ACHN (cell line): ENCODE results near the gene RAB1B.
"Not testable (repeated sequence)": the region's sequence is repeated elsewhere in the genome, so short reads cannot be mapped to it uniquely, and the experiment has no call there.

Source experiments
- DNase-seq: peaks from one replicate; pipeline ENCODE4 v3.0.0-alpha.2; 2015
- in situ Hi-C: cut with HindIII; loops from 2 replicates; pipeline ENCODE4 v1.10.0; 2017; ENCODE audit warnings: low sequenced_read_pairs, low pct_ligation_motif_present, low pct_unique_long_range_greater_than_20kb

Gene RAB1B

DNA sequence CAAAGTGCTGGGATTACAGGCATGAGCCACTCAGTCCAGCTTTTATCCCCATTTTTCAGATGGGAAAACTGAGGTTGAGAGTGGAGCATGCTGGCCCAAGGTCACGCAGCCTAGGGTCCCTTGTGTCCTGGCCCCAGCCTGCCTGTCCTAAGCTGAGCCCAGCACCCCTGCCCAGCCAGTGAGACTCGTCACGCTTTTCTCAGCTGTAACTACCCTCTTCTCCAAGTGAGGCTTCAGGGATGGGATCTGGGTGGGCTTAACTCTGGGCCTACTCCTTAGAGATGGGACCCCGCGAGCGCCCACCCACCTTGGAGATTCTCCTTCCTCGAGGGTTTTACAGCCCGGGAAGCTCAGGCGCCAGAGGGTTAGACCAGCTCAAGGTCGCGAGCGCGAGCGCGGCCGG lies 22.9 kb downstream of the RAB1B start:
- no peak for DNase-seq
- in situ Hi-C loops, result no loop called here

DNA sequence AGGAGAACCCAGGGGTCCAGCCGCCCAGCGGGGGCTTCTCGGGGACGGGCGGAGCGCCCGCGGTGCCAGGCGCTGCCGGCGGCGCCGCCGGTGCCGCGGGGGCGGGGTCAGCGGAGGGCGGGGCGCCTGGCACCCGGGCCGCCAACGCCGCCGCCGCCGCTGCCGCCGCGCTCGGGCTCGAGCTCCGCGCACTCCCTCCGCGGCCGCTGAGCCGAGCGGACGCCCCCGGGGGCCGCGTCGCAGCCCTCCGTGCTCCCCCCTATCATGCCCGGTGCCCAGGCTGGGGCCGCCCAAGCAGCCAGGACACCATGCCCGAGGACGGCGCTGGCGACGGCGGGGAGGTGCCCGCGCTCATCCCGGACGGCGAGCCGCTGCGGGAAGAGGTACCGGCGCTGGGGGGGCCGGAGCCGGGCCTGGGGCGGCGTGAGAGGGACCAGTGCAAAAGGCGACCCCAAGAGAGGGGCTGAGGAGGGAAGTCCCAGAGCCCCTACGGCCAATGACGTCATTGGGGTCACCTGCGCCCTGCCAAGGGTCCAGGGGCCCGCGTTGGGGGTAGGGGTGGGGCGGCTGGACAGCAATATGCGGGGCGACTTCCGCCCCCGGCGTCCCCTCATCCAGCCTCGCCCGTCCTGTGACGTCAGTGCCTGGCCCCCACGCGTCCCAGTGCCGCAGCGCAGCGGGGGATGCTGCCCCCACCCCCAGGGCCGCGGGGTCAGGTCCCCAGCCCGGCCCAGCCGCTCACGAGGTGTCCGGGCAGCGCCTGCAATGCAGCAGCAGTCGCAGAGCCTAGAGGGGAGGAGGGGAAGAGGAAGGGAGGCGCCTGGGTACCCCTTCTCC lies 23.5 kb downstream of the RAB1B start, which contains the start of gene TMEM151A:
Gene TMEM151A (plus strand): TSS at position 189 of the 837 bp plus-strand sequence. CDS start 120 bp downstream, at position 309.
- DNase-seq, result no peak

DNA sequence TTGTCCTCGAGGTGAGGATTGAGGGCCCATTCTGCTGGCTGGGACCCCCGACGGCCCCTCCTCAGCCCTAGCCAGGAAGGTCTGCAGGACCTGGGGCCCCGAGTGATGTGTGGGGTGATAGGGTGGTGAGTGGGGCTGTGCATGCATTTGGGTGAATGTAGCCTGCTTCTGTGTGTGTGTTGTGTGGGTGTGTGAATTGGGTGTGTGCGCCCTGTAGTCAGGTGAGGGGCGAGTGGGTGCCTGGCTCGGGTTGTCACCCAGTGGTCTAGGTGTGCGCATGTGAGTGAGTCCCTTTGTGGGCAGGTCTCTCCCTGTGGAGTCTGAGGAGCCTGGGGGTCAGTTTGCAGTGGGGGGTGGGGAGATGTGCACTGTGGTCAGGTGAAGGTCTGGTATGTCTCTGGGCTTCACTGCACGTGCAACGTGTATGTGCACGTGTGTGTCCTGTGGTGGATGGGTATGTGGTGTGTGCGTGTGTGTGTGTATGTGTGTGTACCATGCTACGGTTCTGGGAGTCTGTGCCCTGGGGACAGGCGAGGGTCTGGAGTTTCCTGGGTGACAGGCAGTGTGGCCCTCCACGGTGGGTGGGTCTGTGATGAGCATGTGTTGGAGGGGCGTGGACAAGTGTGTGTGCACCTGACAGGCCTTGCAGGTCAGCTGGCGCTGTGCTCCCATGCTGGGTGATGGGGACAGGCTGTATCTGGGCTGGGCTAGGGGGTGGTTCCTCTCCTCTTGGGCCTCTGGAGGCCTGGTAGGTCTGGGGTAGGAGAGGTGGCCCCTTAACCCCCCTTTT lies 24.3 kb downstream of the RAB1B start:
- no peak for DNase-seq
- in situ Hi-C loops, result no loop called here

More for the DNA sequence above, 23.5 kb downstream of the RAB1B start, which contains the start of gene TMEM151A:
- in situ Hi-C loops, result no loop called here

DNA sequence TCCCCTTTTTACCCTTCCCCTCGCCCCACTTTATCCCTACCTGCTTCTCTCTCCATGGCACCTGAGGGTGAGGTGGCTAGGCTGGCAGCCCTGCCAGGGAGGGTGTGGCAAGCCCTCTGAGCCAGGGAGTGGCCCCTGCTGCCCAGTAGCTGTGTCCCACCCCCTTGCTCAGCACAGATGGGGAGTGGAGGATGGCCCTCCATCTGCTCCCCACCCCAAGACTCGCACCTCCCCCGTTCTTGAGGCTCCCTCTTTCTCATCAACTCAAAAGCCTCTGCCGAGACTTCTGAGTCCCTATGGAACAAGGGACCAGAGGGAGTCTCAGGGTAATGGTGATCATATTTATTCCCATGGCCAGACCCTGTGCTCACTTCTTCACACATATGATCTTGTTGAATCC lies 24.9 kb downstream of the RAB1B start:
- in situ Hi-C loops, result no loop called here
- no peak for DNase-seq

DNA sequence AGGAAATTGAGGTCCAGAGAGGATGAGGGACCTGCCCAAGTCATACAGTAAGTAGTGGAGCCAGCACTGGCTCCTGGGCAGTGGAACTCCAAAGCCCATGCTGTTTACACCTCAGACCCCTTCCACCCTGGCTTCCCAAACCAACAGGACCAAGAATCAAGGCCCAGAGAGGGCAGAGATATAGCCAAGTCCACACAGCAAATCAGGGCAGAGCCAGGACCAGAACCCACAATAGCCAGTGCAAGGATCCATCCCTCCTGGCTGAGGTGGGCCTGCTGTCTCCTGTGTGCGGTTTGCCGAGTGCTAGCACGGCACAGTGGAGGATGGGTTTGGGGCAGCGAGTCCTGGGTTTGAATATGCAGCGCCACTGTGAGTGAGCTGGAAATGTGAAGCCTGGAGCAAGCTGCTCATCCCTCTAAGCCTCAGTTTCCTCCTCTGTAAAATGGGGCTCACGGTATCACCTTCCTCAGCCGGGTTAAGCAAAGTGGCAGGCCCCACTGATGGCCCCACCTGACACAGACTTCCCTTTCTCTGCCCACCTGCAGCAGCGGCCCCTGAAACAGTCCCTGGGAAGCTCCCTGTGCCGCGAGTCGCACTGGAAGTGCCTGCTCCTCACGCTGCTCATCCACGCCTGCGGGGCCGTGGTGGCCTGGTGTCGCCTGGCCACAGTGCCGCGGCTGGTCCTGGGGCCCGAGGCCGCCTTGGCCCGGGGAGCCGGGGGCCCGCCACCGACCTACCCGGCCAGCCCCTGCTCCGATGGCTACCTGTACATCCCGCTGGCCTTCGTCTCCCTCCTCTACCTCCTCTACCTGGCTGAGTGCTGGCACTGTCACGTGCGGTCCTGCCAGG lies 25.6 kb downstream of the RAB1B start:
- DNase-seq, result no peak
- in situ Hi-C loops, result no loop called here

DNA sequence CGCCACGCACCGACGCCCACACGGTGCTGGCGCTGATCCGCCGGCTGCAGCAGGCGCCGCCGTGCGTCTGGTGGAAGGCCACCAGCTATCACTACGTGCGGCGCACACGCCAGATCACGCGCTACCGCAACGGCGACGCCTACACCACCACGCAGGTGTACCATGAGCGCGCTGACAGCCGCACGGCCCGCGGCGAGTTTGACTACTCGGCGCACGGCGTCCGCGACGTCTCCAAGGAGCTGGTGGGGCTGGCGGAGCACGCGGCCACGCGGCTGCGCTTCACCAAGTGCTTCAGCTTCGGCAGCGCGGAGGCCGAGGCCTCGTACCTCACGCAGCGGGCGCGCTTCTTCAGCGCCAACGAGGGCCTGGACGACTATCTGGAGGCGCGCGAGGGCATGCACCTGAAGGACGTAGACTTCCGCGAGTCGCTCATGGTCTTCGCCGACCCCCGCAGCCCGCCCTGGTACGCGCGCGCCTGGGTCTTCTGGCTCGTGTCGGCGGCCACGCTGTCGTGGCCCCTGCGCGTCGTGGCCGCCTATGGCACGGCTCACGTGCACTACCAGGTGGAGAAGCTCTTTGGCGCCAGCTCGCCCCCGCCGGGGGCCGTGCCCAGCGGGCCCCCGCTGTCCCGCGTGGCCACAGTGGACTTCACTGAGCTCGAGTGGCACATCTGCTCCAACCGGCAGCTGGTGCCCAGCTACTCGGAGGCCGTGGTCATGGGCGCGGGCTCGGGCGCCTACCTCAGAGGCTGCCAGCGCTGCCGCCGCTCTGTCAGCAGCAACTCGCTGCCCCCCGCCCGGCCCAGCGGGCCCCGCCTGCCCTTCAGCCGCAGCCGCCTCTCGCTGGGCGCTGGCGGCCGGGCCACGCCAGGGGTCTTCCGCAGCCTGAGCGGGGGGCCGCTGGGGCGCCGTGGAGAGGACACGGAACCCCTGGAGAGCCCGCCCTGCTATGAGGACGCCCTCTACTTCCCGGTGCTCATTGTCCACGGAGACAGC lies 26.5 kb downstream of the RAB1B start:
- in situ Hi-C loops, result no loop called here
- no peak for DNase-seq

DNA sequence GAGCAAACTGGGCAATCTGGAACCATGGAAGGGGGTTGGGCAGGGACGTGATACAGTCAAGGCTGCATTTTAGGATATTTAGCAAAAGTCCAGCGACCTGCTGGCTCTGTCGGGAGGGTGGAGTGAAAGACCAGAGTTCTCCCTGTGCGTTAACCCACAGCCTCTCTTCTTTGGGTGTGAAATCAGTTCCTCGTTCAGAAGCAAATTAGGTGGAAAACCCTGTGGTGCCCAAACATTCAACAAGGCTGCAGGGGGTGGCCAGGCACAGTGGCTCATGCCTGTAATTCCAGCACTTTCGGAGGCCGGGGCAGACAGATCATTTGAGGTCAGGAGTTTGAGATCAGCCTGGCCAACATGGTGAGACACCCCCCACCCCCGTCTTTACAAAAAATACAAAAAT lies 29.2 kb downstream of the RAB1B start:
- in situ Hi-C loops, result no loop called here
- no peak for DNase-seq

DNA sequence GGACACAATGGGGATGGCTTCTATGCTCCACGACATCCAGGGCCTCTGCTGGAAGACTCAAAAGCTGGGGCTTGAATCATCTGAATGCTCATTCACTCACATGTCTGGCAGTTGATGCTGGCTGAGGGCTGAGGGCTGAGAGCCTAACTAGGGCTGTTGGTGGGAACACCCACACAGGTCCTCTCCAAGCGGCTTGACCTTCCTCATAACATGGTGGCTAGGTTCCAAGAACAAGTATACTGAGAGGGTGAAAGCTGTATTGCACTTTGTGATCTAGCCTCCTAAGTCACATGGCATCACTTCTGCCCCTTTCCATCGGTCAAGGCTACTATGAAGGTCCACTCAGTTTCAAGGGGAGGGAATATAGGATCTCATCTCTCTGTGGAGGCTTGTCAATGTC lies 30.7 kb downstream of the RAB1B start:
- no peak for DNase-seq

DNA sequence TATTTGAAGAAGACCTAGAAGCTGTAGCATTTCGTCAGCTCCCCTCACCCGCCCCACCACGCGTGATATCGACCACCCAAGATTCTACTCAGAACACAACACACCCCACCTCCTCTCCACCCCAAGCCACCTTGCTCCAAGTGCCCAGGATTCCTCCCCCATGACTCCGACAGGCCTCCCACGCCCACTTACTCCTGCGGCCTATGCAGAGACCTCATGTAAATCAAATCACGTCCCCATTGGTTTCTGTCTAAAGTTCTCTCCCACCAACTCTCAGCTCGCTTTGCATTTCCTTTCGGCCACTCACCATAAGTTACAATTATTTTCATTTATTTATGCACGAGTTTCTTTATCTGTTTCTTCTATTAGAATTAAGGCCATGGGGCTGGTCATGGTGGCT lies 34.2 kb downstream of the RAB1B start:
- in situ Hi-C loops, result no loop called here

More for the DNA sequence above, 30.7 kb downstream of the RAB1B start:
- in situ Hi-C loops, result no loop called here

DNA sequence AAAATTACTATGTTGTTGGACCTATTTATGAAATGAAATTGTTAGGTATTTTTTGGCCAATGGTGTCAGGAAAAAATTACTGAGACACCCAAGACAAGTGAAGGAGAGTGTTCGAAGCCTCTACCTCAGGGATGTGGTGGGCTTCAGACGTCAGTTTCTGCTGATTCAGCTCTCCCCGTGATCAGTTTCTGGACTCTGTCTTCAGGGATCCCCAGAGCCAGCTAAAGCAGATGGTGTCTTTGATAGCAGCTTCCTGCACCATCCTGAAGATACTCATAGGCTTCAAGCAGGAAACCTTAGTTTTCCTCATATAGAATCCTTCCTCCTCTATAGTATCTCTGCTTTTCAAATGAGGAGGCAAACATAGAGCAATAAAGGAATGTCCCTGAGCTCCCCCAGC lies 41.0 kb downstream of the RAB1B start:
- in situ Hi-C loops, result no loop called here

More for the DNA sequence above, 34.2 kb downstream of the RAB1B start:
- no peak for DNase-seq

DNA sequence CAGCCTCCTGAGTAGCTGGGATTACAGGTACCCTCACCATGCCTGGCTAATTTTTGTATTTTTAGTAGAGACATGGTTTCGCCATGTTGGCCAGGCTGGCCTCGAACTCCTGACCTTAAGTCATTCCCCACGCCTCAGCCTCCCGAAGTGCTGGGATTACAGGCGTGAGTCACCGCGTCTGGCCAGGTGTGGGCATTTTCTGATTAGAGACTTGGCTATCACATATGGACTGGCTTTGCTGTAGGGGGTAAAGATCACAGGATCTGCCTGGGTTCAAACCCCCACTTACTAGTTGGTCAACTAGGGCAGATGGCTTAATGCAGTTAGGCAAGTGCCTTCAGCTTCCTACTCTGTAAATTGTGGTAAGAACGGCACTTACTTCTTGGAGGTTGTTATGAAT lies 41.9 kb downstream of the RAB1B start:
- in situ Hi-C loops, result no loop called here
- no peak for DNase-seq

More for the DNA sequence above, 41.0 kb downstream of the RAB1B start:
- no peak for DNase-seq

DNA sequence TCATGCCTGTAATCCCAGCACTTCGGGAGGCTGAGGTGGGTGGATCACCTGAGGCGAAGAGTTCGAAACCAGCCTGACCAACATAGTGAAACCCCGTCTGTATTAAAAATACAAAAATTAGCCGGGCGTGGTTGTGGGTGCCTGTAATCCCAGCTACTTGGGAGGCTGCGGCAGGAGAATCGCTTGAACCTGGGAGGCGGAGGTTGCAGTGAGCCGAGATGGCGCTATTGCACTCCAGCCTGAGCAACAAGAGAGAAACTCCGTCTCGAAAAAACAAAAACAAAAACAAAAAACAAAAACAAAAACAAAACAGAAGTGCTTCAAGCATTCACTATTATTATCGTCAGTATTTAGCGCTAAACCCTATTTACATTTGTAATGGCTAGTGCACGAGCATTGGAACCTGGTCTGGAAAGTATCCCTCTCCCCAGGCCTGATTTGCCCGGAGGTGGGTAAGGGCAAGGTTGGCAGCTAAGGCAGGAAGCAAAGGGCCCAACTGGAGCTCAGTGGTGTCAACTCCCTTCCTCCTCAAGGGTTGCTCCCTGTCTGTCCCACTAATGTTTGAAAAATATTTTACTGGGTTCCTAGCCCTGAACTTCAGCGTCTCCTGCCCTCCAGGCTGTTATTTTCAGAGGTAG lies 42.5 kb downstream of the RAB1B start:
- in situ Hi-C loops, DNase-seq: not testable (repeated sequence)

DNA sequence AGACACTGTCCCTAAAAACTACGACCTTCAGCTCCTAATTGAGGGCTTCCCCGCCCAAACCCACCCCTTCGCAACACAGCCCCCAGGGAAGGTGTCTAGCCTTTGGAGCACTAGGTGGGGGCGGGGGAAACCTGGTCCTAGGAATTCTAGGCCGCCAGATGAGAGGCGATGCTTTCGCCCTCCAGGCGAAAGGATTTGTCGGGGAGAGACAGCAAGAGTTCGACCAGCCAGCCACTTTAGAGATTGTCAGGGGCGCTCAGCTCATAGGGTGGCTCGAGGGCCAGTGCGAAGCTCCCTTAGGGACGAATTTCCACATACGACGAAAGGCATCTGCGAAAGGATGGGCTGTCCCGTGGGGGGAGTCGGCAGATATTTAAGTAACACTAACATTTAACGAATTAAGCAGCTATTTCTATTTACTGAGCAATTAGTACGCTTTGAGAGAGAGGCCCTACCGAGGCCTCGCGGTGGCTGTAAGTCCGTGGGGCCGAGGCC lies 43.1 kb downstream of the RAB1B start:
- no peak for DNase-seq
- in situ Hi-C loops, result no loop called here

DNA sequence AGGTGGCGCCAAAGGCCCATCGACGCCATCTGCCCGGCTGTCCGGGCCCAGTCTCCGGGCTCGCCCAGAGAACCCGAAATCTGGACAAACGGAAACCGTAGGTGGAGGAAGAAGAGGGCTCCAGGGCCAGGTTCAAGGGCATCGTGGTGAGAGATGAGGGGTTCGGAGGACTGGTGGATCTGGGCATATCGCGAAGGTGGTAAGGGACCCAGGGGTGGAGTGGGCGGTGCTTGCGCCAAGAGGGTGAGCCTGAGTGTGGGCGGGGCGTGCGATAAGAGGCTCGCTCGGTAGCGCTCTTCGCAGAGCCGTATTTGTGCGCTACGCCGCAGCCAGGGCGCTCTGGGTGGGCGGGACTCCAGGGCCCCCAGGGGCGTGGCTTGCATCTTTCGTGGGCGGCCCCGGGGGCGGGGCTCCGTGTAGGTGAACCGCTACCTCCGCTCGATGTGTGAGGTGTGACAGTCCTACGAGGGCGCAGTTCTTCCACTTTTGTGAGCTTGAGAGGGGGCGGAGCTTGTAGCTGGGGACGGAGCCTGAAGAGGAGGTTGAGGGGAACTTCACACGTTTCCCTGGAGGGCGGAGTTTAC lies 43.6 kb downstream of the RAB1B start:
- DNase-seq, result peak; percentile 91
- in situ Hi-C loops, result no loop called here

DNA sequence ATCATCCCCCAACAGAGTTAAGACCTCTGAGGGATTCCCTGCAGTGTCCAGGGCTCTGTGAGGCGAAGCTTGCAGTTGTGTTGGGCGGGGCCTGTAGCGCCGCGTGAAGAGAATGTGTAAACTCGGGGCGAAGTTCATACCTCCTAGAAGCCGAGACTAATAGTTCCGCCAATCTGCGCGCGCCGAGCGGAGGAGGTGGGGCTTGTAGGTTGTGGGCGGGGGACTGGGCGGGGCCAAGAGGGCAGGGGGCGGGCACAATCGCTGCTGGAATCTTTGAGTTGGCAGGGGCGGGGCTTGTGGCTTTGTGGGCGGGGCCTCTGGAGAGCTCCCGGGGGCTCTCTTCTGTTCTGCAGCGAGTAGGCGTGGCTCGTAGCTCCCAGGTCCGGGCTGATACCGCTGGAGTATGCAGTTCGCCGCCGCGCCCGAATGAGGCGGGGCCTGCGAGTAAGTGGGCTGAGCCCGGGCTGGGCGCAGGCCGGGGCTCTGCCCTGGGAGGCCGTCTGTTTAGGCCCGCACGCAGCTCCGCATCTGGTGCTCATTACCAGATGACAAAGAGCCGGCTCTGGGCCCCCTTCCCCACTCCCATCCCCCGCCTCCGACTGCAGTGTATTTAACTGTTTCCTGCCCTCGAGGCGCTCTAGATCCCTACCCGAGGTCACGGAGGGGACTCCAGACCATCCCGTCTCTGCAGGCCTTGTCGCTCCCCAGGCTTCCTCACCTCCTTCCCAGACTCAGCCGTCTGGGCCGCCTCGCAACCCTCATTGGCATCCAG lies 44.3 kb downstream of the RAB1B start:
- in situ Hi-C loops, result no loop called here

More for the DNA sequence above, 44.3 kb downstream of the RAB1B start:
- peak; percentile 96 for DNase-seq
